NCI-H146 treated with DMSO at 0.1 percent for 48 hours (cell line): ENCODE measurements around the gene NAALADL2.

Source experiments
- DNase-seq: peaks from one replicate; lab custom pipeline; 2025; ENCODE audit not compliant: unreplicated experiment; lab: John Stamatoyannopoulos, UW

The NAALADL2 gene

GRCh38 chr3:175619369-175619768, 760.2 kb downstream of the NAALADL2 start:
- DNase-seq, result no peak

- DNase-seq, result no peak
These were observed 761.0 kb downstream of the NAALADL2 start for GRCh38 chr3:175620093-175620492.

- DNase-seq, result no peak
These were observed 761.4 kb downstream of the NAALADL2 start for GRCh38 chr3:175620532-175620931.

- no peak for DNase-seq
These were observed 781.8 kb downstream of the NAALADL2 start for GRCh38 chr3:175640958-175641357.

- DNase-seq, result no peak
These were observed 787.7 kb downstream of the NAALADL2 start for GRCh38 chr3:175646865-175647264.

GRCh38 chr3:175648899-175649298, 789.8 kb downstream of the NAALADL2 start:
- no peak for DNase-seq

GRCh38 chr3:175651716-175652115, 792.6 kb downstream of the NAALADL2 start:
- DNase-seq, result no peak

- DNase-seq, result no peak
These were observed 796.2 kb downstream of the NAALADL2 start for GRCh38 chr3:175655351-175655750.

GRCh38 chr3:175656461-175656860, 797.3 kb downstream of the NAALADL2 start:
- no peak for DNase-seq

- no peak for DNase-seq
These were observed 800.7 kb downstream of the NAALADL2 start for GRCh38 chr3:175659670-175660350.

GRCh38 chr3:175662815-175663214, 803.7 kb downstream of the NAALADL2 start:
- DNase-seq, result no peak

GRCh38 chr3:175664911-175665310, 805.8 kb downstream of the NAALADL2 start:
- DNase-seq, result peak; percentile 37

- DNase-seq, result no peak
These were observed 809.2 kb downstream of the NAALADL2 start for GRCh38 chr3:175668300-175668699.

GRCh38 chr3:175670557-175670956, 811.4 kb downstream of the NAALADL2 start:
- DNase-seq, result no peak

GRCh38 chr3:175672119-175672689, 813.1 kb downstream of the NAALADL2 start:
- no peak for DNase-seq

- DNase-seq, result no peak
These were observed 820.4 kb downstream of the NAALADL2 start for GRCh38 chr3:175679568-175679967.

- DNase-seq, result no peak
These were observed 833.1 kb downstream of the NAALADL2 start for GRCh38 chr3:175692256-175692655.

GRCh38 chr3:175695251-175695650, 836.1 kb downstream of the NAALADL2 start:
- no peak for DNase-seq

GRCh38 chr3:175702956-175703355, 843.8 kb downstream of the NAALADL2 start:
- DNase-seq, result no peak

GRCh38 chr3:175704366-175705055, 845.4 kb downstream of the NAALADL2 start:
- no peak for DNase-seq

- DNase-seq, result no peak
These were observed 854.1 kb downstream of the NAALADL2 start for GRCh38 chr3:175713268-175713667.

GRCh38 chr3:175716446-175716845, 857.3 kb downstream of the NAALADL2 start:
- DNase-seq, result no peak
